A549 (cell line): ENCODE measurements around the gene GYS1. TPM values are rescaled to one million over a fixed set of nuclear protein-coding genes. Genes with fewer than 3 reads are reported as not detected.

Source experiments
- BCL3 ChIP-seq: fragments of >200 bp; sonication (Bioruptor Twin); formaldehyde crosslinking; IDR thresholded peaks from 3 replicates; pipeline ENCODE4 v1.6.1; 2016
- BHLHE40 ChIP-seq: IDR thresholded peaks from 2 replicates; pipeline ENCODE4 v1.6.1; 2012; ENCODE audit warnings: low read depth, low read length, inconsistent platforms
- CBX2 ChIP-seq: fragments of 200-600 bp; sonication (generic); IDR thresholded peaks from 2 replicates; pipeline ENCODE4 v1.6.1; 2016; ENCODE audit warnings: low read depth, mild to moderate bottlenecking, borderline replicate concordance
- CEBPB ChIP-seq, 2 experiments: fragments of >200 bp in 1 of 2; sonication (Bioruptor Twin) in 1 of 2; formaldehyde crosslinking in 1 of 2; IDR thresholded peaks; 2 replicates each; pipeline ENCODE4 v1.6.1; 2012 to 2016
- CHD2 ChIP-seq: fragments of 150-350 bp; IDR thresholded peaks from 2 replicates; pipeline ENCODE4 v1.6.1; 2014; ENCODE audit warnings: low read length; ENCODE audit not compliant: partially characterized antibody
- EHF ChIP-seq: fragments of 250-450 bp; sonication (Bioruptor Pico); IDR thresholded peaks from 2 replicates; pipeline ENCODE4 v1.5.0; 2020; ENCODE audit warnings: mild to moderate bottlenecking
- EHMT2 ChIP-seq: fragments of 200-600 bp; sonication (generic); IDR thresholded peaks from 2 replicates; pipeline ENCODE4 v1.6.1; 2016; ENCODE audit warnings: antibody characterized with exemption, low read depth, mild to moderate bottlenecking, moderate library complexity
- ELK1 ChIP-seq: fragments of 150-350 bp; IDR thresholded peaks from 2 replicates; pipeline ENCODE4 v1.6.1; 2014; ENCODE audit warnings: low read depth, mild to moderate bottlenecking, low read length
- EP300 ChIP-seq, 2 experiments: fragments of >200 bp; sonication (Bioruptor Twin); formaldehyde crosslinking; IDR thresholded peaks; 2 replicates in 1 of 2; 3 replicates in 1 of 2; pipeline ENCODE4 v1.6.1; 2016 to 2017
- FOSB ChIP-seq: fragments of 250-450 bp; sonication (Bioruptor Pico); IDR thresholded peaks from 2 replicates; pipeline ENCODE4 v1.5.0; 2020; ENCODE audit warnings: mild to moderate bottlenecking, moderate library complexity
- FOSL2 ChIP-seq, 2 experiments: fragments of 450-650 bp in 1 of 2; fragments of >200 bp in 1 of 2; sonication (Bioruptor Twin) in 1 of 2; formaldehyde crosslinking; IDR thresholded peaks; 2 replicates each; pipeline versions ENCODE4 v1.5.0 to v1.6.1; 2016 to 2020; ENCODE audit warnings: mild to moderate bottlenecking in 1 of 2, moderate library complexity in 1 of 2
- FOXS1 ChIP-seq: fragments of 250-450 bp; sonication (Bioruptor Pico); IDR thresholded peaks from 2 replicates; pipeline ENCODE4 v1.5.0; 2020; ENCODE audit warnings: mild to moderate bottlenecking, moderate library complexity
- HES2 ChIP-seq: fragments of >200 bp; sonication (Bioruptor Twin); formaldehyde crosslinking; IDR thresholded peaks from 2 replicates; pipeline ENCODE4 v1.6.1; 2016
- HOXA7 ChIP-seq: fragments of 250-450 bp; sonication (Bioruptor Pico); IDR thresholded peaks from 2 replicates; pipeline ENCODE4 v1.5.0; 2020; ENCODE audit warnings: mild to moderate bottlenecking, moderate library complexity
- HOXB13 ChIP-seq: fragments of 250-450 bp; sonication (Bioruptor Pico); IDR thresholded peaks from 2 replicates; pipeline ENCODE4 v1.5.0; 2020; ENCODE audit warnings: low read depth, mild to moderate bottlenecking, moderate library complexity
- HOXB5 ChIP-seq: fragments of 250-450 bp; sonication (Bioruptor Pico); IDR thresholded peaks from 2 replicates; pipeline ENCODE4 v1.5.0; 2020; ENCODE audit warnings: mild to moderate bottlenecking, moderate library complexity
- JUN ChIP-seq, 2 experiments: fragments of >200 bp; sonication (Bioruptor Twin); formaldehyde crosslinking; IDR thresholded peaks; 2 replicates in 1 of 2; 3 replicates in 1 of 2; pipeline ENCODE4 v1.6.1; 2016 to 2017
- MAFK ChIP-seq: fragments of 450-650 bp; IDR thresholded peaks from 2 replicates; pipeline ENCODE4 v1.6.1; 2014; ENCODE audit not compliant: partially characterized antibody
- MAZ ChIP-seq: fragments of 150-350 bp; IDR thresholded peaks from 2 replicates; pipeline ENCODE4 v1.6.1; 2014; ENCODE audit warnings: antibody characterized with exemption, low read depth, low read length, borderline replicate concordance
- NFE2L2 ChIP-seq: fragments of 150-350 bp; conservative IDR thresholded peaks from 2 replicates; pipeline ENCODE4 v1.6.1; 2014; ENCODE audit warnings: low read length
- NPAS2 ChIP-seq: fragments of 250-450 bp; sonication (Bioruptor Pico); IDR thresholded peaks from 2 replicates; pipeline ENCODE4 v1.8.0; 2022; ENCODE audit warnings: mild to moderate bottlenecking, moderate library complexity, borderline replicate concordance
- NR3C1 ChIP-seq: fragments of >200 bp; sonication (Bioruptor Twin); formaldehyde crosslinking; IDR thresholded peaks from 3 replicates; pipeline ENCODE4 v1.6.1; 2017
- PBX3 ChIP-seq: IDR thresholded peaks from 2 replicates; pipeline ENCODE4 v1.6.1; 2012
- RAD21 ChIP-seq, 2 experiments: fragments of >200 bp in 1 of 2; sonication (Bioruptor Twin) in 1 of 2; formaldehyde crosslinking in 1 of 2; IDR thresholded peaks in 1 of 2; conservative IDR thresholded peaks in 1 of 2; 2 replicates in 1 of 2; 3 replicates in 1 of 2; pipeline ENCODE4 v1.6.1; 2012 to 2018; ENCODE audit warnings: inconsistent platforms in 1 of 2
- RCOR1 ChIP-seq: fragments of 150-350 bp; IDR thresholded peaks from 2 replicates; pipeline ENCODE4 v1.6.1; 2014; ENCODE audit warnings: antibody characterized with exemption, low read length, low read depth
- REST ChIP-seq: fragments of 200-600 bp; sonication (generic); IDR thresholded peaks from 2 replicates; pipeline ENCODE4 v1.6.1; 2016; ENCODE audit warnings: antibody characterized with exemption, mild to moderate bottlenecking, moderate library complexity
- RFX5 ChIP-seq: fragments of 450-650 bp; IDR thresholded peaks from 2 replicates; pipeline ENCODE4 v1.7.1; 2014; ENCODE audit warnings: antibody characterized with exemption, mild to moderate bottlenecking, moderate library complexity
- RNF2 ChIP-seq: fragments of 200-600 bp; sonication (generic); IDR thresholded peaks from 2 replicates; pipeline ENCODE4 v1.6.1; 2016; ENCODE audit warnings: low read depth, mild to moderate bottlenecking, antibody characterized with exemption, moderate library complexity, borderline replicate concordance
- SREBF2 ChIP-seq: fragments of 450-650 bp; IDR thresholded peaks from 2 replicates; pipeline ENCODE4 v1.6.1; 2014; ENCODE audit warnings: mild to moderate bottlenecking, moderate library complexity
- TFCP2L1 ChIP-seq: fragments of 250-450 bp; sonication (Bioruptor Pico); IDR thresholded peaks from 2 replicates; pipeline ENCODE4 v1.5.0; 2021; ENCODE audit warnings: mild to moderate bottlenecking
- TP53 ChIP-seq: fragments of 250-450 bp; sonication (Bioruptor Pico); IDR thresholded peaks from 2 replicates; pipeline ENCODE4 v1.5.0; 2021; ENCODE audit warnings: mild to moderate bottlenecking, moderate library complexity
- USF2 ChIP-seq: fragments of 450-650 bp; IDR thresholded peaks from 2 replicates; pipeline ENCODE4 v1.6.1; 2014; ENCODE audit warnings: antibody characterized with exemption
- ZNF302 ChIP-seq: fragments of 250-450 bp; sonication (Bioruptor Pico); IDR thresholded peaks from 2 replicates; pipeline ENCODE4 v1.9.0; 2021; ENCODE audit warnings: inconsistent platforms, mild to moderate bottlenecking, moderate library complexity
- polyA plus RNA-seq, 4 experiments: library from polyadenylated mRNA; depleted of rRNA in 3 of 4; stranded (reverse); fragments of >200 nt; fragmentation: RNase III in 1 of 4; extraction: RNeasy Plus Mini Kit Qiagen cat#74134 plus additional on column Dnase treatment in 1 of 4; gene quantifications; 2 replicates in 3 of 4; 3 replicates in 1 of 4; pipeline ENCODE4 v1.2.3, GENCODE V29; 2011 to 2017

Gene GYS1
- polyA plus RNA-seq, 2 of the 4 experiments (the other 2 are of a cell fraction) = 10.3 to 24.8 TPM

- TF ChIP-seq HES2 = no peak
- TF ChIP-seq BHLHE40 = no peak
- TF ChIP-seq MAZ = 0 out of 2 replicates have a peak, but pooled peaks have one; percentile 6
- peak; percentile 97 for TF ChIP-seq TFCP2L1 (CRISPR knock-in tag)
- TF ChIP-seq RFX5 = no peak
- TF ChIP-seq EP300 (IDR thresholded peaks at IDR 0.05) = 0 out of 5 replicates have a peak, but pooled peaks of 1 of the 2 experiments have one; percentile 33
- TF ChIP-seq ELK1 = no peak
- no peak for TF ChIP-seq CBX2
- no peak for TF ChIP-seq RCOR1
- peak; percentile 18 for TF ChIP-seq NFE2L2
- peak; percentile 70 for TF ChIP-seq NPAS2
- TF ChIP-seq EHMT2 = no peak; the same call in 1 of the 2 replicates
- TF ChIP-seq USF2 = peak; percentile 84
- TF ChIP-seq EHF (CRISPR knock-in tag) = no peak; the same call in 1 of the 2 replicates
- no peak for TF ChIP-seq RNF2
- peak; percentile 95 for TF ChIP-seq PBX3
- peak; percentile 99 for TF ChIP-seq HOXA7 (CRISPR knock-in tag)
- TF ChIP-seq SREBF2 = no peak
- TF ChIP-seq NR3C1 = no peak
- no peak for TF ChIP-seq FOSL2 (IDR thresholded peaks at IDR 0.05)
- peak; percentile 33 for TF ChIP-seq FOSL2 (CRISPR knock-in tag; IDR thresholded peaks at IDR 0.05)
- 0 out of 2 replicates have a peak, but pooled peaks have one; percentile 26 for TF ChIP-seq REST
- TF ChIP-seq ZNF302 (CRISPR knock-in tag) = no peak
- peak; percentile 38; the same call in 1 of the 2 replicates for TF ChIP-seq HOXB5 (CRISPR knock-in tag)
- TF ChIP-seq CHD2 = peak; percentile 55
- peak; percentile 100 for TF ChIP-seq MAFK
- TF ChIP-seq FOXS1 = 0 out of 2 replicates have a peak, but pooled peaks have one; percentile 39
- TF ChIP-seq HOXB13 (CRISPR knock-in tag) = peak; percentile 60; the same call in 1 of the 2 replicates
- peak; percentile 93 for TF ChIP-seq TP53
- TF ChIP-seq CEBPB (IDR thresholded peaks at IDR 0.05) = peak in 1 of 2 experiments; percentile 2; a peak in 2 of 4 replicates
- TF ChIP-seq RAD21 (conservative IDR thresholded peaks at IDR 0.05 in 1 of 2, IDR thresholded peaks at IDR 0.05 in 1 of 2) = 0 out of 5 replicates have a peak, but pooled peaks of 1 of the 2 experiments have one; percentile 19
- peak; percentile 99; a peak in 4 of 5 replicates for TF ChIP-seq JUN (IDR thresholded peaks at IDR 0.05)
- TF ChIP-seq BCL3 = peak; percentile 94
- TF ChIP-seq FOSB (CRISPR knock-in tag) = peak; percentile 98
Measured at GRCh38 chr19:48967346-48968178, 25.5 kb downstream of the GYS1 start (continued).
